Stimulated activated naive CD8-positive, alpha-beta T cell treated with anti-CD3 and anti-CD28 coated beads, Interleukin-15, Interleukin-2, amounts not matched to agents 100 ng/mL and 50 ng/mL, for 24 hours (primary cell): ENCODE data around the gene MZT2B.
A peak's percentile ranks its signal among the peaks of the same experiment; 100 is the strongest.
"Not testable (repeated sequence)": the region's sequence is repeated elsewhere in the genome, so short reads cannot be mapped to it uniquely, and the experiment has no call there.

Experiments
- H3K27ac Mint-ChIP-seq: one replicate; pipeline ENCODE4 v1.8.0; 2021; ENCODE audit warnings: mild to moderate bottlenecking, mixed read lengths
- H3K27me3 Mint-ChIP-seq: one replicate; pipeline ENCODE4 v1.8.0; 2021; ENCODE audit warnings: mixed read lengths
- H3K36me3 Mint-ChIP-seq: one replicate; pipeline ENCODE4 v1.8.0; 2021; ENCODE audit warnings: low read depth, mixed read lengths
- H3K4me1 Mint-ChIP-seq: one replicate; pipeline ENCODE4 v1.8.0; 2021; ENCODE audit warnings: low read depth, mixed read lengths
- H3K4me3 Mint-ChIP-seq: one replicate; pipeline ENCODE4 v1.8.0; 2021; ENCODE audit warnings: mild to moderate bottlenecking, mixed read lengths
- H3K9me3 Mint-ChIP-seq: one replicate; pipeline ENCODE4 v1.8.0; 2021; ENCODE audit warnings: mixed read lengths

The MZT2B gene

GRCh38 chr2:130159376-130159775, 22.7 kb upstream of the MZT2B start:
- H3K9me3 Mint-ChIP-seq, H3K27ac Mint-ChIP-seq, H3K4me3 Mint-ChIP-seq, H3K27me3 Mint-ChIP-seq: not testable (repeated sequence)
- Mint-ChIP-seq H3K4me1 (peaks cover 15% of the 10 kb centered on the region), H3K36me3 (peaks cover 24% of the 10 kb centered on the region)

- peaks cover 29% of the 10 kb centered on the region for H3K36me3 Mint-ChIP-seq
- no peaks in the 10 kb centered on the region for H3K27me3 Mint-ChIP-seq
- H3K9me3 Mint-ChIP-seq: no peaks in the 10 kb centered on the region
- H3K4me1 Mint-ChIP-seq: peaks cover 15% of the 10 kb centered on the region
- no peak overlapping the region for H3K4me3 Mint-ChIP-seq
- H3K27ac Mint-ChIP-seq: no peak overlapping the region
Observed at GRCh38 chr2:130160131-130160530, 21.9 kb upstream of the MZT2B start.

- Mint-ChIP-seq H3K4me1 (peaks cover 15% of the 10 kb centered on the region), H3K36me3 (peaks cover 35% of the 10 kb centered on the region)
- not testable (repeated sequence) for H3K27me3 Mint-ChIP-seq, H3K9me3 Mint-ChIP-seq, H3K27ac Mint-ChIP-seq, H3K4me3 Mint-ChIP-seq
Observed at GRCh38 chr2:130160838-130161705, 21.0 kb upstream of the MZT2B start.

- H3K4me3 Mint-ChIP-seq, H3K27me3 Mint-ChIP-seq, H3K27ac Mint-ChIP-seq, H3K9me3 Mint-ChIP-seq: not testable (repeated sequence)
- Mint-ChIP-seq H3K36me3 (peaks cover 42% of the 10 kb centered on the region), H3K4me1 (peaks cover 20% of the 10 kb centered on the region)
Observed at GRCh38 chr2:130162486-130162885, 19.6 kb upstream of the MZT2B start.

- H3K4me1 Mint-ChIP-seq: peaks cover 15% of the 10 kb centered on the region
- H3K4me3 Mint-ChIP-seq: no peak overlapping the region
- no peak overlapping the region for H3K27ac Mint-ChIP-seq
- H3K27me3 Mint-ChIP-seq: no peaks in the 10 kb centered on the region
- no peaks in the 10 kb centered on the region for H3K9me3 Mint-ChIP-seq
- peaks cover 46% of the 10 kb centered on the region for H3K36me3 Mint-ChIP-seq
Observed at GRCh38 chr2:130162968-130163367, 19.1 kb upstream of the MZT2B start.

- no peaks in the 10 kb centered on the region for H3K27me3 Mint-ChIP-seq
- peaks cover 47% of the 10 kb centered on the region for H3K36me3 Mint-ChIP-seq
- no peaks in the 10 kb centered on the region for H3K9me3 Mint-ChIP-seq
- H3K4me3 Mint-ChIP-seq: no peak overlapping the region
- peaks cover 9% of the 10 kb centered on the region for H3K4me1 Mint-ChIP-seq
- no peak overlapping the region for H3K27ac Mint-ChIP-seq
Observed at GRCh38 chr2:130165293-130166016, 16.6 kb upstream of the MZT2B start.

- H3K36me3 Mint-ChIP-seq: peaks cover 52% of the 10 kb centered on the region
- not testable (repeated sequence) for H3K27ac Mint-ChIP-seq, H3K4me1 Mint-ChIP-seq, H3K4me3 Mint-ChIP-seq, H3K27me3 Mint-ChIP-seq, H3K9me3 Mint-ChIP-seq
Observed at GRCh38 chr2:130166611-130167010, 15.5 kb upstream of the MZT2B start.

GRCh38 chr2:130169163-130169562, 12.9 kb upstream of the MZT2B start:
- not testable (repeated sequence) for H3K4me1 Mint-ChIP-seq, H3K27me3 Mint-ChIP-seq, H3K9me3 Mint-ChIP-seq, H3K4me3 Mint-ChIP-seq, H3K27ac Mint-ChIP-seq
- H3K36me3 Mint-ChIP-seq: peaks cover 68% of the 10 kb centered on the region

GRCh38 chr2:130169896-130170295, 12.2 kb upstream of the MZT2B start:
- no peaks in the 10 kb centered on the region for H3K27me3 Mint-ChIP-seq
- H3K4me1 Mint-ChIP-seq: peaks cover 9% of the 10 kb centered on the region
- peaks cover 61% of the 10 kb centered on the region for H3K36me3 Mint-ChIP-seq
- H3K27ac Mint-ChIP-seq: no peak overlapping the region
- no peaks in the 10 kb centered on the region for H3K9me3 Mint-ChIP-seq
- no peak overlapping the region for H3K4me3 Mint-ChIP-seq

GRCh38 chr2:130174866-130175265, 7.2 kb upstream of the MZT2B start:
- not testable (repeated sequence) for H3K27me3 Mint-ChIP-seq, H3K4me1 Mint-ChIP-seq, H3K9me3 Mint-ChIP-seq, H3K27ac Mint-ChIP-seq, H3K4me3 Mint-ChIP-seq
- peaks cover 39% of the 10 kb centered on the region for H3K36me3 Mint-ChIP-seq

- not testable (repeated sequence) for H3K9me3 Mint-ChIP-seq, H3K27me3 Mint-ChIP-seq, H3K36me3 Mint-ChIP-seq
- Mint-ChIP-seq H3K4me3 (peak overlapping the region; percentile 95), H3K27ac (peak overlapping the region; percentile 95), H3K4me1 (peaks cover 32% of the 10 kb centered on the region)
Observed at GRCh38 chr2:130180404-130181324, 1.4 kb upstream of the MZT2B start.

- no peaks in the 10 kb centered on the region for H3K27me3 Mint-ChIP-seq
- peaks cover 32% of the 10 kb centered on the region for H3K4me1 Mint-ChIP-seq
- H3K9me3 Mint-ChIP-seq: no peaks in the 10 kb centered on the region
- peaks cover 12% of the 10 kb centered on the region for H3K36me3 Mint-ChIP-seq
- peak within 1 kb of the TSS; percentile 95 for H3K27ac Mint-ChIP-seq
- H3K4me3 Mint-ChIP-seq: peak within 1 kb of the TSS; percentile 95
Observed at GRCh38 chr2:130181325-130181879, 660 bp upstream of the MZT2B start, which contains the start of gene SMPD4. Gene SMPD4, minus strand, starts transcription at chr2:130181602. Its CDS starts 5,010 bp downstream, at chr2:130176592.

- Mint-ChIP-seq H3K4me3 (peak overlapping the region; percentile 85), H3K36me3 (peaks cover 14% of the 10 kb centered on the region), H3K4me1 (peaks cover 29% of the 10 kb centered on the region), H3K27ac (peak overlapping the region; percentile 85)
- H3K9me3 Mint-ChIP-seq, H3K27me3 Mint-ChIP-seq: not testable (repeated sequence)
Observed at GRCh38 chr2:130182826-130183511, 907 bp downstream of the MZT2B start.
